Gastrocnemius medialis (tissue), 4 donors: ENCODE measurements around the gene RFXAP.

Experiments
- CTCF ChIP-seq, 5 experiments: fragments of 450-650 bp in 3 of 5; fragments of 200-600 bp in 2 of 5; sonication (generic) in 2 of 5; IDR thresholded peaks in 4 of 5; conservative IDR thresholded peaks in 1 of 5; 1 replicate in 4 of 5; 2 replicates in 1 of 5; pipeline ENCODE4 v1.5.1; 2016 to 2019; ENCODE audit warnings: antibody characterized with exemption in 5 of 5, mild to moderate bottlenecking in 3 of 5, moderate library complexity in 3 of 5
- POLR2A ChIP-seq, 2 donors: fragments of 450-650 bp; IDR thresholded peaks; one replicate each; pipeline ENCODE4 v1.6.1; 2017; ENCODE audit warnings: antibody characterized with exemption in 2 of 2, mild to moderate bottlenecking in 2 of 2, moderate library complexity in 2 of 2

- TF ChIP-seq CTCF (IDR thresholded peaks at IDR 0.05 in 4 of 5, conservative IDR thresholded peaks at IDR 0.05 in 1 of 5) (no peak), POLR2A (IDR thresholded peaks at IDR 0.05) (no peak)
Measured at GRCh38 chr13:36859259-36859658, 40.2 kb downstream of the RFXAP start.
